Fibroblast of lung (primary cell): ENCODE data around the gene ANKH. TPM values are rescaled to one million over a fixed set of nuclear protein-coding genes. Genes with fewer than 3 reads are reported as not detected.

Experiments
- DNase-seq, 2 donors: peaks; one replicate each; pipeline versions ENCODE4 v3.0.0 to v3.0.0-alpha.2; 2010; ENCODE audit warnings: low read depth in 2 of 2
- H2AFZ ChIP-seq: 2 replicates; pipeline ENCODE4 v1.5.1; 2012; ENCODE audit warnings: low read length, control low read depth, inconsistent platforms
- H3K27ac ChIP-seq: 2 replicates; pipeline ENCODE4 v1.5.1; 2011; ENCODE audit warnings: low read length, control low read depth; ENCODE audit not compliant: insufficient read depth
- H3K27me3 ChIP-seq: 2 replicates; pipeline ENCODE4 v1.5.1; 2011; ENCODE audit warnings: mild to moderate bottlenecking, low read length; ENCODE audit not compliant: control insufficient read depth, insufficient read depth
- H3K36me3 ChIP-seq: 2 replicates; pipeline ENCODE4 v1.5.1; 2011; ENCODE audit warnings: low read length; ENCODE audit not compliant: control insufficient read depth, insufficient read depth
- H3K4me1 ChIP-seq: 2 replicates; pipeline ENCODE4 v1.5.1; 2011; ENCODE audit warnings: low read length; ENCODE audit not compliant: control insufficient read depth, insufficient read depth; ENCODE audit errors: extremely low read depth
- H3K4me2 ChIP-seq: 2 replicates; pipeline ENCODE4 v1.5.1; 2011; ENCODE audit warnings: low read length, control low read depth; ENCODE audit not compliant: insufficient read depth; ENCODE audit errors: extremely low read depth
- H3K4me3 ChIP-seq, 4 experiments: fragments of 200-600 bp in 1 of 4; sonication (generic) in 1 of 4; replicated peaks in 1 of 4; 2 replicates each; pipeline ENCODE4 v1.5.1; 2011 to 2016; ENCODE audit warnings: low read length in 4 of 4, low read depth in 3 of 4, mild to moderate bottlenecking in 3 of 4, control low read depth in 2 of 4, inconsistent platforms in 1 of 4, mixed read lengths in 1 of 4; ENCODE audit not compliant: insufficient read depth in 1 of 4; ENCODE audit errors: control extremely low read depth in 1 of 4
- H3K79me2 ChIP-seq: 2 replicates; pipeline ENCODE4 v1.5.1; 2012; ENCODE audit warnings: mild to moderate bottlenecking, low read length, inconsistent platforms; ENCODE audit not compliant: control insufficient read depth, insufficient read depth
- H3K9ac ChIP-seq: 2 replicates; pipeline ENCODE4 v1.5.1; 2011; ENCODE audit warnings: mild to moderate bottlenecking, low read length, control low read depth; ENCODE audit not compliant: insufficient read depth
- H3K9me3 ChIP-seq: 2 replicates; pipeline ENCODE4 v1.5.1; 2012; ENCODE audit warnings: low read depth, low read length; ENCODE audit not compliant: control insufficient read depth, insufficient read depth
- H4K20me1 ChIP-seq: 2 replicates; pipeline ENCODE4 v1.5.1; 2011; ENCODE audit warnings: low read length; ENCODE audit not compliant: control insufficient read depth, insufficient read depth; ENCODE audit errors: extremely low read depth
- CTCF ChIP-seq, 2 donors: IDR thresholded peaks in 1 of 2; conservative IDR thresholded peaks in 1 of 2; 1 replicate in 1 of 2; 2 replicates in 1 of 2; pipeline ENCODE4 v1.5.1; 2011 to 2012; ENCODE audit warnings: low read length in 2 of 2, control low read depth in 1 of 2, inconsistent platforms in 1 of 2, low read depth in 1 of 2, mild to moderate bottlenecking in 1 of 2
- EZH2 ChIP-seq: IDR thresholded peaks from 2 replicates; pipeline ENCODE4 v1.5.1; 2012; ENCODE audit warnings: low read length, control low read depth, mild to moderate bottlenecking; ENCODE audit errors: missing control alignments
- polyA plus RNA-seq, 2 donors: library from polyadenylated mRNA; depleted of rRNA in 1 of 2; stranded (reverse) in 1 of 2; unstranded in 1 of 2; fragments of >200 nt; gene quantifications; 2 replicates each; pipeline ENCODE4 v1.2.1, GENCODE V29; 2011 to 2012; ENCODE audit warnings: missing spikeins in 1 of 2
- total RNA-seq: library from RNA; depleted of rRNA; stranded (reverse); fragments of >200 nt; gene quantifications from 2 replicates; pipeline ENCODE4 v1.2.1, GENCODE V29; 2014

ANKH gene
- total and polyA plus RNA-seq, 2 donors (not counting 1 experiment from before 2014, with no cell fraction given), result 5.8 to 10.9 TPM

- Histone ChIP-seq H2AFZ (no peak overlapping the region), H3K79me2 (no peaks in the 10 kb centered on the region), H4K20me1 (no peaks in the 10 kb centered on the region), H3K27me3 (no peaks in the 10 kb centered on the region), H3K36me3 (no peaks in the 10 kb centered on the region), H3K4me1 (no peaks in the 10 kb centered on the region), H3K27ac (no peak overlapping the region), H3K4me3 (no peak overlapping the region), H3K9me3 (no peaks in the 10 kb centered on the region), H3K9ac (no peak overlapping the region), H3K4me2 (no peak overlapping the region)
- TF ChIP-seq EZH2 (no peak), CTCF (conservative IDR thresholded peaks at IDR 0.05 in 1 of 2, IDR thresholded peaks at IDR 0.05 in 1 of 2; ENCODE audit: low read depth in 1 of 2, low read length in 2 of 2) (no peak)
- no peak for DNase-seq
These were observed 120.9 kb downstream of the ANKH start for GRCh38 chr5:14750712-14751111.

- Histone ChIP-seq H3K9ac (no peak overlapping the region), H3K36me3 (no peaks in the 10 kb centered on the region), H3K9me3 (no peaks in the 10 kb centered on the region), H4K20me1 (no peaks in the 10 kb centered on the region), H2AFZ (no peak overlapping the region), H3K4me3 (no peak overlapping the region), H3K79me2 (no peaks in the 10 kb centered on the region), H3K4me1 (no peaks in the 10 kb centered on the region), H3K27ac (no peak overlapping the region), H3K4me2 (no peak overlapping the region), H3K27me3 (no peaks in the 10 kb centered on the region)
- TF ChIP-seq EZH2 (no peak), CTCF (conservative IDR thresholded peaks at IDR 0.05 in 1 of 2, IDR thresholded peaks at IDR 0.05 in 1 of 2; ENCODE audit: low read depth in 1 of 2, low read length in 2 of 2) (no peak)
- peak in 1 of 2 donors; percentile 71 for DNase-seq
These were observed 121.9 kb downstream of the ANKH start for GRCh38 chr5:14749579-14750101.

- Histone ChIP-seq H3K9me3 (no peaks in the 10 kb centered on the region), H3K4me3 (no peak overlapping the region), H3K79me2 (no peaks in the 10 kb centered on the region), H3K9ac (no peak overlapping the region), H3K4me1 (no peaks in the 10 kb centered on the region), H3K36me3 (no peaks in the 10 kb centered on the region), H3K4me2 (no peak overlapping the region), H3K27ac (no peak overlapping the region), H4K20me1 (no peaks in the 10 kb centered on the region), H3K27me3 (no peaks in the 10 kb centered on the region), H2AFZ (no peak overlapping the region)
- TF ChIP-seq CTCF (conservative IDR thresholded peaks at IDR 0.05 in 1 of 2, IDR thresholded peaks at IDR 0.05 in 1 of 2; ENCODE audit: low read depth in 1 of 2, low read length in 2 of 2) (no peak), EZH2 (no peak)
- no peak for DNase-seq
These were observed 123.2 kb downstream of the ANKH start for GRCh38 chr5:14748180-14748900.
